Stimulated activated CD4-positive, alpha-beta T cell treated with anti-CD3 and anti-CD28 coated beads, Interleukin-1b, Interleukin-23, amount 100 ng/mL, for 1 hour (primary cell): ENCODE measurements around the gene UTP25.

ENCODE experiments used
- DNase-seq, 2 donors: peaks; one replicate each; pipeline ENCODE4 v3.0.0-alpha.2; 2020; ENCODE audit warnings: low read depth in 2 of 2

UTP25 gene

GRCh38 chr1:209805875-209806760 lies 21.7 kb upstream of the UTP25 start, which contains the start of gene IRF6:
TSS of gene IRF6 (minus strand) at chr1:209806142. CDS start at chr1:209801413, 4,729 bp downstream.
- DNase-seq, result peak in 1 of 2 donors; percentile 51

GRCh38 chr1:209807509-209807908 lies 20.3 kb upstream of the UTP25 start:
- no peak for DNase-seq

- DNase-seq, result no peak
These were observed 19.7 kb upstream of the UTP25 start for GRCh38 chr1:209808059-209808581.

- no peak for DNase-seq
These were observed 18.2 kb upstream of the UTP25 start for GRCh38 chr1:209809611-209810010.

- DNase-seq, result no peak
These were observed 17.0 kb upstream of the UTP25 start for GRCh38 chr1:209810783-209811182.

GRCh38 chr1:209813902-209814301 lies 13.9 kb upstream of the UTP25 start:
- DNase-seq, result no peak

GRCh38 chr1:209815490-209815889 lies 12.3 kb upstream of the UTP25 start:
- DNase-seq, result no peak

GRCh38 chr1:209815931-209816341 lies 11.8 kb upstream of the UTP25 start:
- DNase-seq, result no peak

- DNase-seq, result no peak
These were observed 10.8 kb upstream of the UTP25 start for GRCh38 chr1:209816923-209817322.

- no peak for DNase-seq
These were observed 10.1 kb upstream of the UTP25 start for GRCh38 chr1:209817691-209818090.

- DNase-seq, result no peak
These were observed 8.7 kb upstream of the UTP25 start for GRCh38 chr1:209819058-209819457.

GRCh38 chr1:209820986-209821385 lies 6.8 kb upstream of the UTP25 start:
- DNase-seq, result no peak

- DNase-seq, result no peak
These were observed 5.1 kb upstream of the UTP25 start for GRCh38 chr1:209822706-209823105.

GRCh38 chr1:209823143-209824041 lies 4.4 kb upstream of the UTP25 start:
- no peak for DNase-seq

GRCh38 chr1:209825591-209826434 lies 2.0 kb upstream of the UTP25 start:
- no peak for DNase-seq

GRCh38 chr1:209829716-209830115 lies 1.9 kb downstream of the UTP25 start:
- DNase-seq, result no peak

GRCh38 chr1:209830722-209831121 lies 3.0 kb downstream of the UTP25 start:
- no peak for DNase-seq

- DNase-seq, result no peak
These were observed 3.8 kb downstream of the UTP25 start for GRCh38 chr1:209831615-209832014.

- no peak for DNase-seq
These were observed 8.1 kb downstream of the UTP25 start for GRCh38 chr1:209835782-209836298.

GRCh38 chr1:209837671-209838070 lies 9.9 kb downstream of the UTP25 start:
- DNase-seq, result no peak

- DNase-seq, result no peak
These were observed 10.8 kb downstream of the UTP25 start for GRCh38 chr1:209838537-209838936.
